H4 (cell line): Measurements from ENCODE around the gene SPDYA. TPM values are rescaled to one million over a fixed set of nuclear protein-coding genes. Genes with fewer than 3 reads are reported as not detected.
"Not testable (repeated sequence)": the region's sequence is repeated elsewhere in the genome, so short reads cannot be mapped to it uniquely, and the experiment has no call there.

Source experiments
- DNase-seq: peaks from one replicate; pipeline ENCODE4 v3.0.0-alpha.2; 2015; ENCODE audit warnings: low spot score
- total RNA-seq: library from RNA; depleted of rRNA; stranded (reverse); fragments of >200 nt; shearing (Covaris generic); gene quantifications from 2 replicates; pipeline ENCODE4 v1.2.3, GENCODE V29; 2014; rRNA removed

Gene SPDYA
- not detected in 2 replicates for total RNA-seq

DNA sequence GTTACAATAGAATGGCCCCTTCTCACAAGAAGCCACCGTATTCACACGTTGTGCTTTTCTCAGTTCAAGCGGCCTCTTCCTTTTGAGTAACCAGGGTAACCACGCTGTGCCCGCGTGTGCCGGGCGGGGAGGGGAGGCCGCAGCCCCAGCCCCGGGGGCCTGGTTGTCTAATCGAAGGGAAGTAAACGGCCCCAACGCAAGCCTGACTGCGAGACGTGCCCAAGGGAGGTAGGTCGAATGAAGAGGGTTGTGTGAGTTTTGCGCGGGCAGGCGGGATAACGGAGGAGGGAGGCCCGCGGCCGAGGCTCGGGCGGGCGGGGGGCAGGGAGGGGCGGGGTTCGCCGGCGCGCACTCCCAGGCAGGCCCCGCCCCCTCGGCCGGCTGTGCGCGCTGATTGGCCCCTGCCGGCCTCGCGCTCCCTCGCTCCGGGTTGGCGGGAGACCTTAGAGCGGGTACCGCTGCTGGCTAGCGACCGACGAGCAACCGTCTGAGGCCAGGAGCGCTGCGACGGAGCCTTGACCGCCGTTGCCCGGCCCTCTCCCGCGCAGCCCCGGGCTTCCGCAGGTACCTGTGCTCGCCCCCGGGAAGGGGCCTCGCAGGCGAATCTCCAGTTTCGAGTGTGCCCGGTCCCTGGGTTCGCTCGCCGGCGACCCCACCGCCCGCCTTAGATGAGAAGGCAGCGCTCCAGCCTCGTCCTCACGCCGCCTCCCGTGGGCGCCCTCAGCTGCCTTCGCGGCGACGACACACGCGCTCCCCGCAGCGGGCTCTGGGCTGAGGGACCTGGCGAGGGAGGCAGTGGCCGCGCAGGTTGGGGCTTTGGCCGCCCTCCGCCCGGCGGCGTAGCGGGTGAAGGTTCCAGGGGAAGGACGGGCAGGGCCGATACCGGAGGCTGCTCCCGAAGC, at the start of gene SPDYA:
Gene SPDYA (plus strand): TSS at position 451 of the 902 bp plus-strand sequence. CDS start 5,181 bp downstream, outside the sequence.
- DNase-seq = no peak

GRCh38 chr2:28761420-28761819, 49.2 kb upstream of the SPDYA start:
- DNase-seq = no peak

DNA sequence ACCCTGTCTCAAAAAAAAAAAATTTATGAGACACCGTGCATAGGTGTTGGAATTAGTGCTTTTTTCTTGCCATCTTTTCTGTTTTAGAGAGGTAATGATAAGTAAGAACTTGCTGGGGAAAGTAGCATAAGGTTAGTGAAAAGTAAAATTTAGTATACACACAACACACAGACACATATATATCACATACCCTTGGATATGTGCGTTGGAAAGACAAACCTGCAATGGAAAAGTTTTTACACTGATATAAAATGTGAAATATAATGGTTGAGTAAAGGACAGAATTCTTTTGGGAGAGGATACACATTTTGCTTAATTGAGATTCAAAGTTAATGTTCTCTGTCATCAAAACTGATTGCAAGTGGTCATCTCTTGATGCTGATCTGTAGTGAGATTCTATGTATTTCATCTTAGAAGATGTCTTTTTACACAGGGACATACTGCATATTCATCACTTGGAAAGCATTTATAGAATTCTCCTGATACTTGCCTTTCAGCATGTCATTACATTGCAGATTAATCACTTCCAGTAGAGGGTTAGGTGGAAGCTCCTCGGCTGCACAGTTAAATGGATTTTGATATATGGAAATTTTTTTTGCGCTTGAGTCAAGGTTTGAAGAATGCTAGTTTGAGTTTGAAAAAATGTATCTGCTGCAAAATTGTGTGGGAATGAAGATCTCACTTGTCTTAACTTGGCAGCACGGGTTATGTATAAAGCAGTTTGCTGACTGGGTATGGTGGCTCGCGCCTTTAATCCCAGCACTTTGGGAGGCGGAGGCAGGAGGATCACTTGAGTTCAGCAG, 45.5 kb upstream of the SPDYA start:
- DNase-seq = no peak

GRCh38 chr2:28766070-28766469, 44.6 kb upstream of the SPDYA start:
- no peak for DNase-seq

DNA sequence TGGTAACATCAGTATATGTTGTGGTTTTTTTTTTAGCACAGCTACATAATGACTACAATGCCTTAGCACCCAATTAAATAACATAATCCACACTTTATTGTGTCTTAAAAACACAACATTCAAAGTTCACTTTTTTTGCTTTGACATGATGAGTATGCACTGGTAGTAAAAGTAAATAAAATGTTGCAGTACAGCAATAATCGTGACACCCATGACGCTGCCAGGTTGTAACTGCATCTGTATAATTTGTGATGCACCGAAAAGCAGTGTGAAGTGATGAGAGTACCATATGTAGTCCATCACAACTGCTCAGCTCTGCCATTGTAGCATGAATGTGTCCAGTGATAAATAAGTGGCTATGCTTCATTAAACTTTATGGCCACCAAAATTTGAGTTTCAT, 43.3 kb upstream of the SPDYA start:
- no peak for DNase-seq

DNA sequence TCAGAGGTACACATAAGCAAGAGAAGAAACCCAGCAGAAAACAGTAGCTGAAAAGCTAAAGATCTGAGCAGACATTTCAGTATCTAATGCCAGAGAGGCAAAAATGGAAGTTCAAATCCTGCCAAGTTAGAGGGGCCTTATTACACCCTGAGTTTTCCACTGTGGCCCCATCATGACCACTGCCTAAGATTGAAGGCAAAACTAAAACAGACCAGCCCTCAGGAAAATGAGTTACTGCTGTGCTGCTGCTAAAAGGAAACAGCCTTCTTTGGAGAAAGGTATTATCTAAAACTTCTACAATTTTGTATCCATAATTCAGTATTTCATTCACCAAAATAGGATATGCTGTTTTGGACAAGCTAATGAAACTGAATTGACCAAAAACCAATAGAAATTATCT, 42.2 kb upstream of the SPDYA start:
- DNase-seq = no peak

- DNase-seq = no peak
These were observed 41.7 kb upstream of the SPDYA start for GRCh38 chr2:28768952-28769351.

DNA sequence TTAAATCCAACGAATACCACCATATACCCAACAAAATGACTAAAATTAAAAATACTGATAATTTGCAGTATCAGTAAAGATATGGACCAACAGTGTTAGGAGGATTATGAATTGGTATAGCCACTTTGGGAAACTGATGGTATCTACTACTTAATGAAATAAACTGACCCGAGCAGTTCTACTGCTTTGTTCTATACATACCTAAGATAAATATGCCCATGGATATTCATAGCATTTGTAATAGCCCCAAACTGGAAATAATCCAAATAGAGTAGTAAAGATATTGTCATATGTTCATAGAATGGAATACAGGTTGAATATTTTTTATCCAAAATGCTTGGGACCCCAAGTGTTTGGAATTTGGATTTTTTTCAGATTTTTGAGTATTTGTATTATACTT, 38.3 kb upstream of the SPDYA start:
- no peak for DNase-seq

DNA sequence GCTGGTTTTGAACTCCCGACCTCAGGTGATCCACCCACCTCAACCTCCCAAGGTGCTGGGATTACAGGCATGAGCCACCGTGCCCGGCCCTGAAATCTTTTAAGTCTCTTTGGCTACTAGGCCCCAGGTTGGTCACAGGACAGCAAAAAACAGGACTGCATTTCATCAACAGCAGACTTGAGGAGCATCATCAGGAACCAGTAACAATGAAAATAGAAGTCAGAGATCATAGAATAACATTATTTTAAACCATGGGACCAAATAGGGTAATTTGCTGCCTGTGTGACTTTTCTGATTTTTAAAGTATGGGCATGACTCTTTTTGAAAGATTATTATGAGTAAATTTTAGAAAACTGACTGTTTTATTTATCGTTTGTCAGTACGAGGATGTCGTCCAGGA, 34.2 kb upstream of the SPDYA start:
- DNase-seq = no peak

- no peak for DNase-seq
These were observed 32.2 kb upstream of the SPDYA start for GRCh38 chr2:28778392-28778791.

GRCh38 chr2:28779001-28779400, 31.6 kb upstream of the SPDYA start:
- no peak for DNase-seq

- DNase-seq = no peak
These were observed 30.1 kb upstream of the SPDYA start for GRCh38 chr2:28780496-28780895.

- DNase-seq = no peak
These were observed 28.2 kb upstream of the SPDYA start for GRCh38 chr2:28782423-28782822.

GRCh38 chr2:28784570-28784969, 26.1 kb upstream of the SPDYA start:
- not testable (repeated sequence) for DNase-seq

DNA sequence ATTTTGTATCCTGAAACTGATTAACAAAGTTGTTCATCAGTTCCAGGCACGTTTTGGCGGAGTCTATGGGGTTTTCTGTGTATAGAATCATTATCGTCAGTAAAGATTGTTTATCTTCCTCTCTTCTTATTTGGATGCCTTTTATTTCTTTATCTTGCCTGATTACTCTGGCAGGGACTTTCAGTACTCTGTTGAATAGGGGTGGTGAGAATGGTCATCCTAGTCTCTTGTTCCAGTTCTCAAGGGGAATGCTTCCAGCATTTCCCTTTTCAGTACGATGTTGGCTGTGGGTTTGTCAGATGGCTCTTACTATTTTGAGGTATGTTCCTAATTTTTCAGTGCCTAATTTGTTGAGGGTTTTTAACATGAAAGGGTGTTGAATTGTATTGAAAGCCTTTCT, 14.0 kb upstream of the SPDYA start:
- DNase-seq = no peak

DNA sequence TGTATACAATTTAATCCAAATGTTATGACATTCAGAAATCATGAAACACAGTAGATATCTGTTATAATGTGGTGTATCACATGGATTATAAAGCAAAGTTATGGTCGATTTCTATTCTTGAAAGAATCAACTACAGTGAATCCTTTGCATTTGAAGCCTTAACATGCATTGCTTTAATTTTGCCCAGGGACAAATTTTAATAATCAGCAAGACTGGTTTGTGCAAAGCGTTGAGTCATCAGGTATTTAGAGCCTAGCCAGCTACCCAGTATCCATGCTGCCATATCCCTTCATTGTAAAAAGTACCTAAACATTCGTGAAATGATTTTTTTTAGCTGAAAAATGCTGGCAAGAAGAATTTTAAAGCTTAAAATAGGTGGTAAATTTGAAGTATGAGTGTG, 8.9 kb upstream of the SPDYA start:
- no peak for DNase-seq

GRCh38 chr2:28802975-28803429, 7.6 kb upstream of the SPDYA start:
- peak; percentile 9 for DNase-seq

- no peak for DNase-seq
These were observed 707 bp upstream of the SPDYA start for GRCh38 chr2:28809927-28810326.

GRCh38 chr2:28818053-28818452, 7.4 kb downstream of the SPDYA start:
- DNase-seq = no peak

DNA sequence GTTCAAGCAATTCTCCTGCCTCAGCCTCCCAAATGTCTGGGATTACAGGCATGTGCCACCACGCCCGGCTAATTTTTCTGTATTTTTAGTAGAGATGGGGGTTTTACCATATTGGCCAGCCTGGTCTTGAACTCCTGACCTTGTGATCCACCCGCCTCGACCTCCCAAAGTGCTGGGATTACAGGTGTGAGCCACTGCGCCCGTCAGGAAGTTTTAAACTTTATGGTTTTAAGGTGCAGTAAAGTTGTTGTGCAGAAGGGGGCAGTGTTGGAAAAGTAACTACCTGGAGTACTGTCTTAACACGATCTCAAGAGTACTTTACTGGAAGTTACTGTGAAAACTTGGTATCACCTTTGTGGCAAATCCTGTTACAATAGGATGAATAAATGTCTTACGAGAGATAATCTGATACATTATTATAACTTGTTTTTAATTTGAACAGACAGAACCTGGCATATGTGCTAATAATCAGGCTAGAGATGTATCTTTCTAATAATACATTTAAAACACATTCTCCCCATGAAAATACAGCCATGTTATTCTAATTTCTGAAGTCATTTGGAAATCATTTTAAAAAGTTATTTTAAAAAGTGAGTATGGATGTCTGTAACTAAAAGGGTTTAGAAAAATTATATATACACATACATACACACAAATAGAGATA, 10.8 kb downstream of the SPDYA start:
- DNase-seq = peak; percentile 31

- DNase-seq = no peak
These were observed 11.4 kb downstream of the SPDYA start for GRCh38 chr2:28822036-28822435.

DNA sequence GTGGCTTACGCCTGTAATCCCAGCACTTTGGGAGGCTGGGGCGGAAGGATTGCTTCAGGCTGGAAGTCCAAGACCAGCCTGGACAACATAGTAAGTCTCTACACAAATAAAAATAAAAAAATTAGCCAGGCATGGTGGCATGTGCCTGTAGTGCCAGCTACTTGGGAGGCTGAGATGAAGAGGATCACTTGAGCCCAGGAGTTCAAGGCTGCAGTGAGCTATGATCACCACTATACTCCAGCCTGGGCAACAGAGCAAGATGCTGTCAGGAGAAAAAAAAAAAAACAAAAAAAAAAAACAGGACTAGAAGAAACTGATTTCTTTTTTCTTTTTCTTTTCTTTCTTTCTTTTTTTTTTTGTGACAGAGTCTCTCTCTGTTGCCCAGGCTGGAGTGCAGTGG, 13.6 kb downstream of the SPDYA start:
- no peak for DNase-seq
